GM12878 (cell line): Measurements from ENCODE around the gene SMIM12. TPM values are rescaled to one million over a fixed set of nuclear protein-coding genes. Genes with fewer than 3 reads are reported as not detected.

Experiments used
- ATAC-seq: fragments of 200-7000 bp; cut with Tn5 transposase; 3 replicates; pipeline ENCODE4 v1.9.1; 2020; ENCODE audit warnings: mild to moderate bottlenecking, moderate library complexity
- BruUV-seq: library from RNA; stranded (reverse); fragments of 400-500 nt; replicated peaks from 2 replicates; lab custom pipeline; 2021; lab: Mats Ljungman, UMichigan
- CTCF ChIA-PET: fragments of 300-600 bp; sonication (Branson Sonifier 250); formaldehyde crosslinking; extraction: SDS; loops from one replicate; lab custom pipeline; 2021; ENCODE audit warnings: inconsistent platforms; lab: Yijun Ruan, JAX
- POLR2A ChIA-PET: fragments of 350-600 bp; formaldehyde crosslinking; extraction: SDS; loops from one replicate; lab custom pipeline; 2021; ENCODE audit warnings: inconsistent platforms; lab: Charles Lee
- RAD21 ChIA-PET: fragments of 300-600 bp; sonication (Branson Sonifier 250); formaldehyde crosslinking; loops from one replicate; lab custom pipeline; 2023; ENCODE audit warnings: antibody characterized with exemption; ENCODE audit not compliant: unreplicated experiment; lab: Charles Lee
- SMC1A ChIA-PET: fragments of 300-600 bp; sonication (Branson Sonifier 250); formaldehyde crosslinking; loops from one replicate; lab custom pipeline; 2023; ENCODE audit not compliant: unreplicated experiment, uncharacterized antibody; lab: Charles Lee
- DNase-seq: peaks from one replicate; pipeline ENCODE4 v3.0.0-alpha.2; 2011; ENCODE audit warnings: low read depth, low spot score
- FAIRE-seq: peaks from 3 replicates; lab custom pipeline; 2011; peaks lifted over from hg19 to GRCh38; lab: Jason Lieb, UNC
- H2AFZ ChIP-seq: 2 replicates; pipeline ENCODE4 v1.6.0; 2011; ENCODE audit warnings: low read depth, low read length, control low read depth; ENCODE audit not compliant: control insufficient read depth
- H3K27ac ChIP-seq: 2 replicates; pipeline ENCODE4 v1.5.1; 2011; ENCODE audit warnings: control low read depth; ENCODE audit not compliant: control insufficient read depth, insufficient read depth
- H3K27me3 ChIP-seq, 2 experiments: replicated peaks in 1 of 2; 2 replicates each; pipeline versions ENCODE4 v1.6.0 to v1.6.1; 2011; ENCODE audit warnings: low read length in 1 of 2; ENCODE audit not compliant: control insufficient read depth in 2 of 2, insufficient read depth in 2 of 2
- H3K36me3 ChIP-seq, 2 experiments: 2 replicates each; pipeline ENCODE4 v1.5.1; 2011; ENCODE audit warnings: low read length in 1 of 2; ENCODE audit not compliant: control insufficient read depth in 2 of 2, insufficient read depth in 2 of 2
- H3K4me1 ChIP-seq: 2 replicates; pipeline ENCODE4 v1.6.1; 2011; ENCODE audit warnings: mild to moderate bottlenecking, low read length, moderate library complexity, mixed read lengths; ENCODE audit not compliant: control insufficient read depth, insufficient read depth
- H3K4me2 ChIP-seq: 2 replicates; pipeline ENCODE4 v1.6.0; 2011; ENCODE audit warnings: control low read depth; ENCODE audit not compliant: control insufficient read depth, insufficient read depth
- H3K4me3 ChIP-seq: fragments of 200-600 bp; sonication (generic); 2 replicates; pipeline ENCODE4 v1.5.1; 2016
- H3K79me2 ChIP-seq: 2 replicates; pipeline ENCODE4 v1.6.0; 2011; ENCODE audit warnings: low read length; ENCODE audit not compliant: control insufficient read depth, insufficient read depth
- H3K9ac ChIP-seq: 2 replicates; pipeline ENCODE4 v1.8.0; 2011; ENCODE audit warnings: low read length, control low read depth, mixed read lengths; ENCODE audit not compliant: control insufficient read depth, insufficient read depth
- H3K9me3 ChIP-seq: replicated peaks from 3 replicates; pipeline ENCODE4 v1.5.1; 2011; ENCODE audit warnings: mild to moderate bottlenecking, low read length; ENCODE audit not compliant: control insufficient read depth, insufficient read depth
- H4K20me1 ChIP-seq: 2 replicates; pipeline ENCODE4 v1.6.0; 2011; ENCODE audit not compliant: control insufficient read depth, insufficient read depth
- ELK1 ChIP-seq: IDR thresholded peaks from 2 replicates; pipeline ENCODE4 v1.6.1; 2012; ENCODE audit warnings: low read depth, low read length, improper control_type of control experiment
- HCFC1 ChIP-seq: fragments of 150-350 bp; IDR thresholded peaks from 2 replicates; pipeline ENCODE4 v1.6.1; 2014; ENCODE audit warnings: low read length
- MXI1 ChIP-seq: fragments of 150-350 bp; IDR thresholded peaks from 2 replicates; pipeline ENCODE4 v1.6.1; 2011; ENCODE audit warnings: low read depth, mild to moderate bottlenecking, inconsistent platforms, low read length, improper control_type of control experiment
- MYC ChIP-seq: IDR thresholded peaks from 2 replicates; pipeline ENCODE4 v1.6.1; 2011; ENCODE audit warnings: mild to moderate bottlenecking, low read length, moderate library complexity, inconsistent platforms; ENCODE audit not compliant: insufficient read depth, insufficient replicate concordance, insufficient read length, severe bottlenecking
- NFIC ChIP-seq: IDR thresholded peaks from 2 replicates; pipeline ENCODE4 v1.6.1; 2012; ENCODE audit warnings: low read depth, mild to moderate bottlenecking, inconsistent platforms, low read length, moderate library complexity
- NFXL1 ChIP-seq: fragments of 450-650 bp; IDR thresholded peaks from 2 replicates; pipeline ENCODE4 v1.6.1; 2017; ENCODE audit warnings: antibody characterized with exemption, mild to moderate bottlenecking, borderline replicate concordance
- PAX8 ChIP-seq: fragments of 450-650 bp; IDR thresholded peaks from 2 replicates; pipeline ENCODE4 v1.6.1; 2017; ENCODE audit warnings: mild to moderate bottlenecking, moderate library complexity
- PBX3 ChIP-seq: IDR thresholded peaks from 2 replicates; pipeline ENCODE4 v1.6.1; 2011; ENCODE audit warnings: mild to moderate bottlenecking, low read depth, low read length, moderate library complexity; ENCODE audit not compliant: insufficient replicate concordance
- PML ChIP-seq: IDR thresholded peaks from 2 replicates; pipeline ENCODE4 v1.6.1; 2012; ENCODE audit warnings: low read length, inconsistent platforms
- POLR2AphosphoS2 ChIP-seq: IDR thresholded peaks from 2 replicates; pipeline ENCODE4 v1.6.1; 2011; ENCODE audit warnings: low read depth, mild to moderate bottlenecking, low read length, improper control_type of control experiment, moderate library complexity
- RAD21 ChIP-seq: IDR thresholded peaks from 2 replicates; pipeline ENCODE4 v1.6.1; 2011; ENCODE audit warnings: mild to moderate bottlenecking, low read depth, low read length, moderate library complexity; ENCODE audit not compliant: insufficient read depth
- RCOR1 ChIP-seq: conservative IDR thresholded peaks from 2 replicates; pipeline ENCODE4 v1.6.1; 2012; ENCODE audit warnings: low read depth, low read length, improper control_type of control experiment
- SMAD5 ChIP-seq: IDR thresholded peaks from 2 replicates; pipeline ENCODE4 v1.6.1; 2016; ENCODE audit warnings: antibody characterized with exemption, low read depth
- STAT1 ChIP-seq: fragments of 450-650 bp; conservative IDR thresholded peaks from 2 replicates; pipeline ENCODE4 v1.6.1; 2014; ENCODE audit warnings: antibody characterized with exemption, mild to moderate bottlenecking
- ZBTB4 ChIP-seq: fragments of 450-650 bp; formaldehyde crosslinking; IDR thresholded peaks from 2 replicates; pipeline ENCODE4 v1.4.0; 2022; ENCODE audit warnings: mild to moderate bottlenecking, moderate library complexity
- ZNF217 ChIP-seq: fragments of 450-650 bp; IDR thresholded peaks from 2 replicates; pipeline ENCODE4 v1.6.1; 2017; ENCODE audit warnings: antibody characterized with exemption, mild to moderate bottlenecking
- ZZZ3 ChIP-seq: IDR thresholded peaks from 2 replicates; pipeline ENCODE4 v1.6.1; 2011; ENCODE audit warnings: low read depth; ENCODE audit not compliant: control insufficient read depth, insufficient read length
- WGBS: methylation state at CpG from one replicate; pipeline ENCODE4 v1.1.6; 2016; ENCODE audit warnings: low lambda C conversion rate; ENCODE audit not compliant: insufficient replicate concordance, insufficient coverage; ENCODE audit errors: missing lambda C conversion rate; 5-methylcytosine and 5-hydroxymethylcytosine counted together
- in situ Hi-C: fragments of 300-500 bp; cut with MboI; formaldehyde crosslinking; loops from 9 replicates; pipeline ENCODE4 v1.14.3; 2018; ENCODE audit warnings: mixed read lengths
- intact Hi-C: fragments of 100-400 bp; cut with micrococcal nuclease; formaldehyde crosslinking; loops from one replicate; pipeline ENCODE4 v1.14.2; 2022; ENCODE audit not compliant: unreplicated experiment
- polyA plus RNA-seq, 11 experiments: library from polyadenylated mRNA; depleted of rRNA in 4 of 11; unstranded in 6 of 11; stranded (reverse) in 5 of 11; fragments of >200 nt; fragmentation: Nextera tagmentation in 4 of 11; fragmentation: Illumina TruSeq in 1 of 11; extraction: Ambion mirVana in 4 of 11; extraction: Trizol in 1 of 11; gene quantifications; 1 replicate in 1 of 11; 2 replicates in 10 of 11; pipeline versions ENCODE4 v1.2.1 to v1.2.3, GENCODE V29; 2011 to 2016; ENCODE audit warnings: inconsistent platforms in 2 of 11, missing spikeins in 2 of 11, low read depth in 1 of 11
- total RNA-seq, 4 experiments: library from RNA; depleted of rRNA in 3 of 4; stranded (reverse); fragments of >200 nt in 3 of 4; fragmentation: Illumina TruSeq in 1 of 4; extraction: Trizol in 1 of 4; gene quantifications; 2 replicates each; pipeline versions ENCODE4 v1.2.1 to v1.2.3, GENCODE V29; 2013 to 2021

SMIM12 gene
- total and polyA plus RNA-seq, 10 of the 15 experiments (the other 5 are each of a cell fraction or from before 2014, with no cell fraction given) = 26.1 to 81.5 (median 44.1) TPM

- ChIA-PET SMC1A (no interaction called here), CTCF (interaction anchor here (1.4 kb wide), 1 partner anchor 12 kb away, joined by 6 read pairs; the partner anchor contains the start of gene SMIM12), RAD21 (no interaction called here), POLR2A (no interaction called here)
- 53% methylated on average over 4 of the region's 4 CpGs for WGBS
- Histone ChIP-seq H3K4me1 (no peaks in the 10 kb centered on the region), H2AFZ (no peak overlapping the region), H3K27ac (no peak overlapping the region), H3K4me2 (no peak overlapping the region), H3K9ac (no peak overlapping the region), H3K9me3 (no peaks in the 10 kb centered on the region), H3K79me2 (no peaks in the 10 kb centered on the region), H3K4me3 (no peak overlapping the region), H3K36me3 (no peaks in the 10 kb centered on the region), H3K27me3 (peaks cover 0 to 3% of the 10 kb centered on the region in 2 experiments; a peak in 3 of 4 replicates), H4K20me1 (no peaks in the 10 kb centered on the region)
- FAIRE-seq (no peak), ATAC-seq (no peak), DNase-seq (no peak)
- intact Hi-C loops (no loop called here), in situ Hi-C loops (no loop called here)
- TF ChIP-seq RCOR1 (no peak), MYC (no peak), SMAD5 (no peak), ZBTB4 (CRISPR knock-in tag) (no peak), POLR2AphosphoS2 (no peak), HCFC1 (no peak), RAD21 (no peak), STAT1 (no peak), NFIC (no peak), ZNF217 (no peak), PAX8 (no peak), ZZZ3 (no peak), NFXL1 (no peak), MXI1 (no peak), PBX3 (no peak), PML (no peak), ELK1 (no peak)
- no TSS peak for BruUV-seq
These were observed 12.6 kb upstream of the SMIM12 start for GRCh38 chr1:34872133-34872503.
